Activated CD8-positive, alpha-beta T cell treated with anti-CD3 and anti-CD28 coated beads for 36 hours (primary cell): ENCODE results near the gene TMCC2. TPM values are rescaled to one million over a fixed set of nuclear protein-coding genes. Genes with fewer than 3 reads are reported as not detected.
A peak's percentile ranks its signal among the peaks of the same experiment; 100 is the strongest.

ENCODE experiments used
- ATAC-seq: fragments of 200-7000 bp; cut with Tn5 transposase; one replicate; pipeline ENCODE4 v1.10.0; 2021; ENCODE audit warnings: mild to moderate bottlenecking, moderate library complexity
- CTCF ChIA-PET: fragments of 350-600 bp; sonication (Branson Sonifier 250); formaldehyde crosslinking; loops from one replicate; lab custom pipeline; 2021; ENCODE audit warnings: antibody characterized with exemption; lab: Charles Lee
- POLR2A ChIA-PET: fragments of 350-600 bp; sonication (Branson Sonifier 250); formaldehyde crosslinking; loops from one replicate; lab custom pipeline; 2021; ENCODE audit warnings: antibody characterized with exemption; lab: Charles Lee
- DNase-seq: peaks from one replicate; pipeline ENCODE4 v3.0.0-alpha.2; 2020
- H3K27ac Mint-ChIP-seq: one replicate; pipeline ENCODE4 v1.8.0; 2021; ENCODE audit warnings: mild to moderate bottlenecking, mixed read lengths
- H3K27me3 Mint-ChIP-seq: one replicate; pipeline ENCODE4 v1.8.0; 2021; ENCODE audit warnings: mixed read lengths
- H3K36me3 Mint-ChIP-seq: one replicate; pipeline ENCODE4 v1.8.0; 2021; ENCODE audit warnings: low read depth, mixed read lengths
- H3K4me1 Mint-ChIP-seq: one replicate; pipeline ENCODE4 v1.8.0; 2021; ENCODE audit warnings: low read depth, mixed read lengths
- H3K4me3 Mint-ChIP-seq: one replicate; pipeline ENCODE4 v1.8.0; 2021; ENCODE audit warnings: mild to moderate bottlenecking, moderate library complexity, mixed read lengths
- H3K9me3 Mint-ChIP-seq: one replicate; pipeline ENCODE4 v1.8.0; 2021; ENCODE audit warnings: mixed read lengths
- CTCF ChIP-seq: fragments of 200-600 bp; IDR thresholded peaks from one replicate; pipeline ENCODE4 v1.8.0; 2022; ENCODE audit warnings: antibody characterized with exemption, mild to moderate bottlenecking
- intact Hi-C: fragments of 100-400 bp; cut with micrococcal nuclease; formaldehyde crosslinking; loops from one replicate; pipeline ENCODE4 v1.10.0; 2022
- total RNA-seq, 2 experiments: library from RNA; stranded (reverse); gene quantifications; one replicate each; pipeline ENCODE4 v1.2.3, GENCODE V29; 2021

TMCC2 gene
- total RNA-seq, 2 experiments from 2014 or later, result 6.6 to 7.1 TPM

DNA sequence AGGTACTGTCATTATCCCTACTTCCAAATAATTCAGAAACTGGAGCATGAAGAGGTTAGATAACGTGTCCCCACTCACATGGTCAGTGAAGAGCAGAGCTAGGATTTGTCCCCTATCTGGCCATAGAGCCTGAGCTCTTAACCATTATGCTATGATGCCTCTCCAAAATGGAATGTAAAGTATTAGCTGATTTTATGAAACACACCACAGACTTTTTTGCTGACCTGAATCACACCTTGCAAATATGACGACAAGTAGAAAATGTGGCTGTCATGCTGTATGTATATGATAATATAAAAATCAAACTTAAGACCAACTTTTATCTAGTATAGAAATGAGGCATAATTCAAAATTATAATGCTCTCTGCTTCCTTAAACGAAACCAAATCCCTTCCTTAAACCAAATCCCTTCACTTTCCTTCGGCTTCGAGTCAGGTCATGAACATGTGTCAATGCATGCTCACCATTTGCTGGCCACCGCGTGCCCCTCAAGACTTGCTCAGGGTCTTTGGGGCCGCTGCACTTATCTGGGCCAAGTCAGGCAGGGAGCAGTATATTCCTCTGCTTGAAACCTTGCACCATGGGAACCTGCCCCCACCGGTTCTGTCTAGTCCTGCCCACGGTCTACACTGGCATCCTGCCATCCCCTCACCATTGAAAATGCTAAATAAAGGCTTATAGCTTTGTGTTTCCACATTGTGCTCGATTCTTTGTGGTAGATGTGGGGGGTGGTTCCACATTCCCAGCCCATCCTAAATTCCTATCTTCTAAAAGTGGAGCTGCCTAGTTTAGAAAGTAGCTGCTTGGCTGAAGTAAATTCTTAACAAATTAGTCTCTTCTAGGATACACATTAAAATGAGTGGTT is 1.6 kb upstream of the TMCC2 start:
- intact Hi-C loops, result no loop called here

DNA sequence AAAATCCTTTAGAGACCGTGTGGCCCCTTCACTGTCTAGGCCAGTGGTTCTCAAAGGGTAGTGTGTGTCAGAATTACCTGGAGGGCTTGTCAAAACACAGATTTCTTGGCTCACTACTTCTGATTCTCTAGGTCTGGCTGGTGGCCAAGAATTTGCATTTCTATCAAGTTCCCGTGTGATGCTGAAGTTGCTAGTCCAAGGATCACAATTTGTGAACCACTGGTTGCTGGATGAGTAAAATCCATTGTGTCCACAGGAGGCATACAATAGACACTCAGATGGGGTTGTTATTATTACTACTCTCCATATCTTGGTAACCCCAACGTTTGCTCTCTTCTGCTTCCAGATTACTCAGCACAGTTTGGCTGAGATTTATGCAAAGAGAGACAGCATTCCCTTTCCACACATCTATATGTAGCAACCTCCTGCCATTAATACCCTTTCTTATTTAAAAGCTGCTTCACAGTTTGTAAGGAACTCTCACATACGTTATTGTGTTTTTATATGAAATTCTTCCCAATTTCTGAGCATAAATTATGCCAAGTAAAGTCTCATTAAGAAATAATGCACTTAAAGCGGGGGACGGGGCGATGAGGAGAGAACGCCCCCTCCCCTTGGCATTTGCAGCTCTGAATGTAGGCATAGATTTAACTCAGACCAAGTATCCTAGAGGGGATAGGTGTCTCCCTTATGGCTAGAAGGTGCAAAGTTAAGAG is 720 bp upstream of the TMCC2 start:
- ChIA-PET CTCF (interaction anchor here (1.0 to 17.4 kb wide), 8 partner anchors 8 to 165 kb away, joined by 3 to 411 read pairs (median 6); no protein-coding TSS in a partner anchor), POLR2A (interaction anchor here (1.0 to 4.2 kb wide), 8 partner anchors 8 to 81 kb away, joined by 3 to 21 read pairs (median 6); no protein-coding TSS in a partner anchor)
- Mint-ChIP-seq H3K27me3 (peaks cover 19% of the 10 kb centered on the region), H3K36me3 (no peaks in the 10 kb centered on the region), H3K27ac (no peak overlapping the region), H3K4me1 (peaks cover 36% of the 10 kb centered on the region), H3K9me3 (no peaks in the 10 kb centered on the region), H3K4me3 (peak overlapping the region; percentile 77)
- DNase-seq (peak; percentile 26), ATAC-seq (no peak)
- TF ChIP-seq CTCF, result no peak
- intact Hi-C loops, result no loop called here

More for the DNA sequence above, 1.6 kb upstream of the TMCC2 start:
- Mint-ChIP-seq H3K27me3 (peaks cover 19% of the 10 kb centered on the region), H3K9me3 (no peaks in the 10 kb centered on the region), H3K4me3 (no peak overlapping the region), H3K27ac (no peak overlapping the region), H3K36me3 (no peaks in the 10 kb centered on the region), H3K4me1 (peaks cover 29% of the 10 kb centered on the region)
- no peak for ATAC-seq
- ChIA-PET POLR2A (interaction anchor here (0.5 to 4.2 kb wide), 2 partner anchors 30 to 103 kb away, joined by 3 to 21 read pairs; no protein-coding TSS in a partner anchor), CTCF (interaction anchor here (1.5 to 17.4 kb wide), 3 partner anchors 16 to 47 kb away, joined by 5 to 411 read pairs (median 101); no protein-coding TSS in a partner anchor)
- DNase-seq, result peak; percentile 35
- no peak for TF ChIP-seq CTCF

- Mint-ChIP-seq H3K36me3 (no peaks in the 10 kb centered on the region), H3K27me3 (peaks cover 19% of the 10 kb centered on the region), H3K9me3 (no peaks in the 10 kb centered on the region), H3K4me3 (peak overlapping the region; percentile 89), H3K27ac (peak overlapping the region; percentile 93), H3K4me1 (peaks cover 45% of the 10 kb centered on the region)
- TF ChIP-seq CTCF, result no peak
- ATAC-seq (peak; percentile 11), DNase-seq (peak; percentile 20)
- CTCF ChIA-PET, result interaction anchor here (0.6 to 17.4 kb wide), 31 partner anchors 10 to 238 kb away, joined by 3 to 411 read pairs (median 6); partner anchors contain the start of gene RBBP5
- POLR2A ChIA-PET, result interaction anchor here (0.6 to 4.2 kb wide), 16 partner anchors 9 to 93 kb away, joined by 3 to 21 read pairs (median 4); partner anchors contain the start of gene NUAK2
- intact Hi-C loops, result loop anchor here (2.0 kb wide), 2 partner anchors 17 to 29 kb away; partner anchors contain the start of gene DSTYK
Measured at GRCh38 chr1:205228093-205228521, 361 bp downstream of the TMCC2 start.

DNA sequence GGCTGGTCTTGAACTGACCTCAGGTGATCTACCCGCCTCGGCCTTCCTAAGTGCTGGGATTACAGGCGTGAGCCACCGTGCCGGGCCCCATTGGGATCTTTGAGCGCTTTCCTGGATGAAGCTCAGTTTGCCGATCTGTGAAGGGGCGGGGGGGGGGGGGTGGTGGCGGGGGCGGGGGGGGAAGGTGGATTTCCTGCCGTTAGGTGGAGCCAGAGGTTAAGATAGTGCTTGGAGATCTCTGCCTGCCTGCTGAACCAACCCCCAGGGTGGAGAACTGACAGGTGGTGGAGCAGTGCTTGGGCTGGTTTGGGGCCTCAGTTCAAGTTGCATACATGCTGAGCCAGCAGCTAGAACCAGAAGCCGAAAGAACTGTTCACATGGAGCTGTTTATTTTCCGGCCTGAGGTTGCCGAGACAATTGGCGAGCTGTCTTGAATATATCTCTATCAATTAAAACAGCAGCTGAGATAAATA is 1.7 kb downstream of the TMCC2 start:
- ATAC-seq, result peak; percentile 75
- peak overlapping the region; percentile 89 for H3K4me3 Mint-ChIP-seq
- DNase-seq, result peak; percentile 85
- intact Hi-C loops, result loop anchor here (2.0 kb wide), 2 partner anchors 19 to 27 kb away; partner anchors contain the start of gene DSTYK
- H3K36me3 Mint-ChIP-seq, result peaks cover 2% of the 10 kb centered on the region
- CTCF ChIA-PET, result interaction anchor here (0.7 to 17.4 kb wide), 39 partner anchors 9 to 295 kb away, joined by 3 to 411 read pairs (median 5); partner anchors contain the start of genes NUAK2 and RBBP5
- no peaks in the 10 kb centered on the region for H3K9me3 Mint-ChIP-seq
- H3K4me1 Mint-ChIP-seq, result peaks cover 55% of the 10 kb centered on the region
- POLR2A ChIA-PET, result interaction anchor here (0.8 to 4.2 kb wide), 12 partner anchors 8 to 91 kb away, joined by 3 to 21 read pairs (median 4); partner anchors contain the start of gene DSTYK
- peaks cover 17% of the 10 kb centered on the region for H3K27me3 Mint-ChIP-seq
- TF ChIP-seq CTCF, result no peak
- peak overlapping the region; percentile 93 for H3K27ac Mint-ChIP-seq
